Subcutaneous adipose tissue (tissue), 4 donors: Measurements from ENCODE around the gene EHMT2. TPM values are rescaled to one million over a fixed set of nuclear protein-coding genes. Genes with fewer than 3 reads are reported as not detected.

ENCODE experiments used
- CTCF ChIP-seq: fragments of 450-650 bp; IDR thresholded peaks from one replicate; pipeline ENCODE4 v1.5.1; 2016; ENCODE audit warnings: low read depth, mild to moderate bottlenecking, control low read depth, antibody characterized with exemption, moderate library complexity
- total RNA-seq, 4 donors: library from RNA; depleted of rRNA; stranded (reverse); fragments of >200 nt; gene quantifications; one replicate each; pipeline ENCODE4 v1.1.0, GENCODE V29; 2016

The EHMT2 gene
- total RNA-seq, 4 donors from 2014 or later, result 9.5 to 33.3 (median 23.3) TPM

GRCh38 chr6:31862344-31863235, 34.9 kb downstream of the EHMT2 start, which contains the start of gene NEU1:
Gene NEU1, minus strand, starts transcription at chr6:31862821. Its CDS starts 45 bp downstream, at chr6:31862776.
- no peak for TF ChIP-seq CTCF

- no peak for TF ChIP-seq CTCF
These were observed 35.6 kb downstream of the EHMT2 start for GRCh38 chr6:31861919-31862343.

GRCh38 chr6:31861150-31861549, 36.3 kb downstream of the EHMT2 start:
- TF ChIP-seq CTCF, result no peak

- TF ChIP-seq CTCF, result no peak
These were observed 37.1 kb downstream of the EHMT2 start for GRCh38 chr6:31860349-31860748.

- TF ChIP-seq CTCF, result no peak
These were observed 37.6 kb downstream of the EHMT2 start for GRCh38 chr6:31859923-31860322.

- TF ChIP-seq CTCF, result no peak
These were observed 38.8 kb downstream of the EHMT2 start for GRCh38 chr6:31858707-31859106.

GRCh38 chr6:31851485-31851832, 46.0 kb downstream of the EHMT2 start:
- TF ChIP-seq CTCF, result no peak
